Mucosa of descending colon (tissue), 3 donors: ENCODE data around the gene RTN4IP1. TPM values are rescaled to one million over a fixed set of nuclear protein-coding genes. Genes with fewer than 3 reads are reported as not detected.

ENCODE experiments used
- ATAC-seq: fragments of 200-7000 bp; cut with Tn5 transposase; one replicate; pipeline ENCODE4 v1.9.1; 2020; ENCODE audit warnings: mild to moderate bottlenecking, moderate library complexity
- DNase-seq, 3 donors: peaks; one replicate each; pipeline ENCODE4 v3.0.0-alpha.2; 2020
- H3K36me3 ChIP-seq: fragments of 200-600 bp; one replicate; pipeline ENCODE4 v1.8.0; 2021; ENCODE audit warnings: low read depth, mild to moderate bottlenecking
- H3K4me1 ChIP-seq: fragments of 200-600 bp; one replicate; pipeline ENCODE4 v1.8.0; 2021; ENCODE audit warnings: low read depth, mild to moderate bottlenecking
- H3K4me3 ChIP-seq: fragments of 200-600 bp; one replicate; pipeline ENCODE4 v1.8.0; 2021; ENCODE audit warnings: mild to moderate bottlenecking
- H3K9me3 ChIP-seq: fragments of 200-600 bp; one replicate; pipeline ENCODE4 v1.8.0; 2021; ENCODE audit warnings: mild to moderate bottlenecking
- CTCF ChIP-seq: fragments of 200-600 bp; IDR thresholded peaks from one replicate; pipeline ENCODE4 v1.8.0; 2022; ENCODE audit warnings: antibody characterized with exemption, mild to moderate bottlenecking
- intact Hi-C, 2 donors: fragments of 100-400 bp; cut with DNase I in 1 of 2; cut with micrococcal nuclease in 1 of 2; formaldehyde crosslinking; loops; one replicate each; pipeline versions ENCODE4 v1.11.0 to v1.11.1; 2022; cut with DNase I, micrococcal nuclease
- total RNA-seq, 3 donors: library from RNA; stranded (reverse); fragmentation: NEBNext Ultra II Directional in 2 of 3; extraction: Animal tissue kit (Norgen Biotek cat#: 25700) in 2 of 3; gene quantifications; one replicate each; pipeline versions ENCODE4 v1.2.1 to v1.2.4, GENCODE V29; 2021 to 2023
- donor health status: DM: no; HTN: no; CAD: no; lungs with moderate emphysema.
- donor health status: DM: no; HTN: no; CAD: no.
- donor health status: DM: no; HTN: yes; CAD: no.

The RTN4IP1 gene
- total RNA-seq, 3 donors from 2014 or later: 8.3 to 12.8 (median 9.8) TPM

GRCh38 chr6:106667022-106667402 is 37.7 kb upstream of the RTN4IP1 start:
- ATAC-seq (no peak), DNase-seq (no peak)
- Histone ChIP-seq H3K4me3 (no peak overlapping the region), H3K36me3 (no peaks in the 10 kb centered on the region), H3K4me1 (no peaks in the 10 kb centered on the region), H3K9me3 (no peaks in the 10 kb centered on the region)
- TF ChIP-seq CTCF: no peak
- intact Hi-C loops: no loop called here

GRCh38 chr6:106666282-106667021 is 37.2 kb upstream of the RTN4IP1 start:
- intact Hi-C loops: no loop called here
- H3K9me3 ChIP-seq: no peaks in the 10 kb centered on the region
- H3K4me1 ChIP-seq: no peaks in the 10 kb centered on the region
- DNase-seq (no peak), ATAC-seq (peak; percentile 77)
- no peaks in the 10 kb centered on the region for H3K36me3 ChIP-seq
- TF ChIP-seq CTCF: no peak
- H3K4me3 ChIP-seq: no peak overlapping the region

- Histone ChIP-seq H3K4me1 (no peaks in the 10 kb centered on the region), H3K9me3 (peaks cover 13% of the 10 kb centered on the region), H3K4me3 (no peak overlapping the region), H3K36me3 (no peaks in the 10 kb centered on the region)
- intact Hi-C loops: no loop called here
- no peak for TF ChIP-seq CTCF
- DNase-seq (no peak), ATAC-seq (no peak)
These were observed 33.2 kb upstream of the RTN4IP1 start for GRCh38 chr6:106662458-106662857.

GRCh38 chr6:106659859-106660258 is 30.6 kb upstream of the RTN4IP1 start:
- no peak for ATAC-seq
- TF ChIP-seq CTCF: no peak
- no peak for DNase-seq
- Histone ChIP-seq H3K36me3 (no peaks in the 10 kb centered on the region), H3K9me3 (peaks cover 13% of the 10 kb centered on the region), H3K4me3 (no peak overlapping the region), H3K4me1 (no peaks in the 10 kb centered on the region)
- intact Hi-C loops: no loop called here

- intact Hi-C loops: no loop called here
These were observed 29.2 kb upstream of the RTN4IP1 start for GRCh38 chr6:106658469-106658868.

More at GRCh38 chr6:106658469-106658868, 29.2 kb upstream of the RTN4IP1 start:
- peaks cover under 1% of the 10 kb centered on the region for H3K36me3 ChIP-seq
- H3K4me3 ChIP-seq: no peak overlapping the region
- no peak for TF ChIP-seq CTCF
- no peak for ATAC-seq
- H3K4me1 ChIP-seq: no peaks in the 10 kb centered on the region
- no peak for DNase-seq
- peaks cover 13% of the 10 kb centered on the region for H3K9me3 ChIP-seq
